SK-N-MC (cell line): ENCODE results near the gene TLN1.

Experiments used
- DNase-seq: peaks from one replicate; pipeline ENCODE4 v3.0.0-alpha.2; 2011; ENCODE audit warnings: low read depth, low spot score
- H3K27ac ChIP-seq: fragments of 200-600 bp; sonication (generic); 2 replicates; pipeline ENCODE4 v1.5.1; 2016; ENCODE audit warnings: mixed run types
- H3K36me3 ChIP-seq: fragments of 200-600 bp; sonication (generic); 2 replicates; pipeline ENCODE4 v1.6.1; 2017; ENCODE audit warnings: antibody characterized with exemption, low read length, mixed read lengths; ENCODE audit not compliant: insufficient read depth
- H3K4me3 ChIP-seq: fragments of 200-600 bp; sonication (generic); 2 replicates; pipeline ENCODE4 v1.5.1; 2016
- H3K9ac ChIP-seq: fragments of 200-600 bp; sonication (generic); 2 replicates; pipeline ENCODE4 v1.8.0; 2017; ENCODE audit warnings: mixed run types, mixed read lengths; ENCODE audit not compliant: insufficient read length
- H3K9me3 ChIP-seq: fragments of 200-600 bp; sonication (generic); 2 replicates; pipeline ENCODE4 v1.6.1; 2017; ENCODE audit warnings: low read depth, mild to moderate bottlenecking, antibody characterized with exemption, low read length, moderate library complexity, mixed read lengths
- EZH2 ChIP-seq: fragments of 200-600 bp; sonication (generic); IDR thresholded peaks from one replicate; pipeline ENCODE4 v1.6.1; 2017; ENCODE audit warnings: antibody characterized with exemption
- FOXP2 ChIP-seq: optimal IDR thresholded peaks from 2 replicates; pipeline ENCODE3; 2011; ENCODE audit warnings: mild to moderate bottlenecking, moderate library complexity; ENCODE audit not compliant: insufficient read depth; ENCODE audit errors: extremely low read length, control extremely low read depth
- POLR2AphosphoS5 ChIP-seq: IDR thresholded peaks from 2 replicates; pipeline ENCODE4 v1.6.1; 2012; ENCODE audit warnings: mild to moderate bottlenecking, low read depth, low read length, borderline replicate concordance

Gene TLN1

GRCh38 chr9:35718721-35719511 lies 13.1 kb downstream of the TLN1 start:
- Histone ChIP-seq H3K9me3 (no peaks in the 10 kb centered on the region), H3K36me3 (peaks cover 95% of the 10 kb centered on the region), H3K27ac (no peak overlapping the region), H3K4me3 (no peak overlapping the region), H3K9ac (no peak overlapping the region)
- DNase-seq, result no peak
- TF ChIP-seq POLR2AphosphoS5, result no peak
- TF ChIP-seq FOXP2, result no peak
- no peak for TF ChIP-seq EZH2

- no peaks in the 10 kb centered on the region for H3K9me3 ChIP-seq
- no peak for DNase-seq
- H3K4me3 ChIP-seq, result no peak overlapping the region
- TF ChIP-seq POLR2AphosphoS5 (no peak), EZH2 (no peak)
- no peak overlapping the region for H3K9ac ChIP-seq
- peaks cover 92% of the 10 kb centered on the region for H3K36me3 ChIP-seq
- no peak overlapping the region for H3K27ac ChIP-seq
Measured at GRCh38 chr9:35717132-35717870, 14.7 kb downstream of the TLN1 start.

- TF ChIP-seq EZH2 (no peak), FOXP2 (no peak), POLR2AphosphoS5 (no peak)
Measured at GRCh38 chr9:35716230-35716629, 15.8 kb downstream of the TLN1 start.

GRCh38 chr9:35714579-35715252 lies 17.3 kb downstream of the TLN1 start:
- Histone ChIP-seq H3K9me3 (no peaks in the 10 kb centered on the region), H3K36me3 (peaks cover 86% of the 10 kb centered on the region), H3K9ac (no peak overlapping the region), H3K27ac (no peak overlapping the region), H3K4me3 (no peak overlapping the region)
- TF ChIP-seq POLR2AphosphoS5 (no peak), FOXP2 (no peak), EZH2 (no peak)
- DNase-seq, result no peak

More at GRCh38 chr9:35716230-35716629, 15.8 kb downstream of the TLN1 start:
- Histone ChIP-seq H3K9ac (no peak overlapping the region), H3K27ac (no peak overlapping the region), H3K9me3 (no peaks in the 10 kb centered on the region), H3K4me3 (no peak overlapping the region), H3K36me3 (peaks cover 90% of the 10 kb centered on the region)
- DNase-seq, result no peak

GRCh38 chr9:35714123-35714522 lies 17.9 kb downstream of the TLN1 start:
- Histone ChIP-seq H3K27ac (no peak overlapping the region), H3K9me3 (no peaks in the 10 kb centered on the region), H3K36me3 (peaks cover 80% of the 10 kb centered on the region), H3K4me3 (no peak overlapping the region), H3K9ac (no peak overlapping the region)
- no peak for TF ChIP-seq POLR2AphosphoS5
- no peak for TF ChIP-seq FOXP2
- no peak for TF ChIP-seq EZH2
- DNase-seq, result no peak

- TF ChIP-seq FOXP2, result no peak
- TF ChIP-seq EZH2, result no peak
- no peak for TF ChIP-seq POLR2AphosphoS5
- no peak for DNase-seq
- no peak overlapping the region for H3K9ac ChIP-seq
- H3K27ac ChIP-seq, result no peak overlapping the region
- no peaks in the 10 kb centered on the region for H3K9me3 ChIP-seq
- no peak overlapping the region for H3K4me3 ChIP-seq
- H3K36me3 ChIP-seq, result peaks cover 78% of the 10 kb centered on the region
Measured at GRCh38 chr9:35713578-35713977, 18.4 kb downstream of the TLN1 start.

- peaks cover 78% of the 10 kb centered on the region for H3K36me3 ChIP-seq
- TF ChIP-seq POLR2AphosphoS5 (no peak), EZH2 (no peak), FOXP2 (no peak)
- no peak overlapping the region for H3K27ac ChIP-seq
Measured at GRCh38 chr9:35712762-35713400, 19.1 kb downstream of the TLN1 start.

More at GRCh38 chr9:35712762-35713400, 19.1 kb downstream of the TLN1 start:
- Histone ChIP-seq H3K9me3 (no peaks in the 10 kb centered on the region), H3K9ac (no peak overlapping the region), H3K4me3 (no peak overlapping the region)
- no peak for DNase-seq
